Femur (tissue), 1 donor: ENCODE results near the gene FREM2.

ENCODE experiments used
- DNase-seq: peaks from one replicate; pipeline ENCODE4 v3.0.0-alpha.2; 2017

The FREM2 gene

GRCh38 chr13:38766799-38767198 lies 79.9 kb downstream of the FREM2 start:
- no peak for DNase-seq

- DNase-seq: no peak
Measured at GRCh38 chr13:38767506-38768265, 80.8 kb downstream of the FREM2 start.

GRCh38 chr13:38769526-38769925 lies 82.6 kb downstream of the FREM2 start:
- no peak for DNase-seq

- DNase-seq: no peak
Measured at GRCh38 chr13:38775085-38775484, 88.2 kb downstream of the FREM2 start.

GRCh38 chr13:38777347-38778119 lies 90.7 kb downstream of the FREM2 start:
- DNase-seq: no peak

- no peak for DNase-seq
Measured at GRCh38 chr13:38781539-38781938, 94.7 kb downstream of the FREM2 start.

GRCh38 chr13:38784036-38784880 lies 97.4 kb downstream of the FREM2 start:
- no peak for DNase-seq

GRCh38 chr13:38785042-38785441 lies 98.2 kb downstream of the FREM2 start:
- DNase-seq: no peak

- no peak for DNase-seq
Measured at GRCh38 chr13:38785490-38785889, 98.6 kb downstream of the FREM2 start.

GRCh38 chr13:38787550-38787949 lies 100.7 kb downstream of the FREM2 start:
- no peak for DNase-seq

GRCh38 chr13:38796890-38797289 lies 110.0 kb downstream of the FREM2 start:
- DNase-seq: no peak

GRCh38 chr13:38803531-38803930 lies 116.7 kb downstream of the FREM2 start:
- no peak for DNase-seq

GRCh38 chr13:38804061-38804460 lies 117.2 kb downstream of the FREM2 start:
- DNase-seq: no peak

- DNase-seq: no peak
Measured at GRCh38 chr13:38804536-38804935, 117.7 kb downstream of the FREM2 start.

GRCh38 chr13:38814331-38814730 lies 127.5 kb downstream of the FREM2 start:
- no peak for DNase-seq

- DNase-seq: peak; percentile 24
Measured at GRCh38 chr13:38819053-38819452, 132.2 kb downstream of the FREM2 start.

GRCh38 chr13:38819596-38819995 lies 132.7 kb downstream of the FREM2 start:
- no peak for DNase-seq

GRCh38 chr13:38821770-38822551 lies 135.1 kb downstream of the FREM2 start:
- no peak for DNase-seq

GRCh38 chr13:38824342-38824741 lies 137.5 kb downstream of the FREM2 start:
- no peak for DNase-seq

GRCh38 chr13:38826182-38826813 lies 139.4 kb downstream of the FREM2 start:
- DNase-seq: no peak

- DNase-seq: peak; percentile 28
Measured at GRCh38 chr13:38830442-38831045, 143.7 kb downstream of the FREM2 start.

- DNase-seq: no peak
Measured at GRCh38 chr13:38844581-38844980, 157.7 kb downstream of the FREM2 start.
